Dendritic cell treated with granulocyte-macrophage colony-stimulating factor and Interleukin-4, amounts not matched to agents 40 ng/mL and 50 ng/mL, for 4 days (primary cell): ENCODE measurements around the gene TSSK2.
A peak's percentile ranks its signal among the peaks of the same experiment; 100 is the strongest.

Experiments
- H3K27ac Mint-ChIP-seq: one replicate; pipeline ENCODE4 v1.8.0; 2022; ENCODE audit warnings: mild to moderate bottlenecking, mixed read lengths
- H3K27me3 Mint-ChIP-seq: one replicate; pipeline ENCODE4 v1.8.0; 2022; ENCODE audit warnings: mild to moderate bottlenecking, mixed read lengths
- H3K36me3 Mint-ChIP-seq: one replicate; pipeline ENCODE4 v1.8.0; 2022; ENCODE audit warnings: low read depth, mixed read lengths
- H3K4me1 Mint-ChIP-seq: one replicate; pipeline ENCODE4 v1.8.0; 2022; ENCODE audit warnings: low read depth, mixed read lengths
- H3K4me3 Mint-ChIP-seq: one replicate; pipeline ENCODE4 v1.8.0; 2022; ENCODE audit warnings: mild to moderate bottlenecking, moderate library complexity, mixed read lengths
- H3K9me3 Mint-ChIP-seq: one replicate; pipeline ENCODE4 v1.8.0; 2022; ENCODE audit warnings: mixed read lengths
- intact Hi-C: fragments of 100-400 bp; cut with micrococcal nuclease; formaldehyde crosslinking; loops from one replicate; pipeline ENCODE4 v1.15.0; 2022

Gene TSSK2

GRCh38 chr22:19177164-19178064 lies 46.3 kb downstream of the TSSK2 start:
- Mint-ChIP-seq H3K9me3 (no peaks in the 10 kb centered on the region), H3K27me3 (no peaks in the 10 kb centered on the region), H3K4me1 (peaks cover 60% of the 10 kb centered on the region), H3K4me3 (peak overlapping the region; percentile 82), H3K36me3 (peaks cover 22% of the 10 kb centered on the region), H3K27ac (peak overlapping the region; percentile 21)
- intact Hi-C loops, result loop anchor here (2.0 kb wide), 4 partner anchors 33 to 301 kb away; partner anchors contain the start of genes CDC45, CLTCL1, DGCR2 and ESS2

GRCh38 chr22:19178065-19178656 lies 47.1 kb downstream of the TSSK2 start:
- Mint-ChIP-seq H3K27me3 (no peaks in the 10 kb centered on the region), H3K4me1 (peaks cover 53% of the 10 kb centered on the region), H3K27ac (peak overlapping the region; percentile 21), H3K4me3 (peak overlapping the region; percentile 82), H3K9me3 (no peaks in the 10 kb centered on the region), H3K36me3 (peaks cover 22% of the 10 kb centered on the region)
- intact Hi-C loops, result loop anchor here (2.0 kb wide), 4 partner anchors 33 to 301 kb away; partner anchors contain the start of genes CDC45, CLTCL1, DGCR2 and ESS2

- Mint-ChIP-seq H3K9me3 (no peaks in the 10 kb centered on the region), H3K27me3 (no peaks in the 10 kb centered on the region), H3K27ac (peak within 1 kb of the TSS; percentile 64), H3K4me3 (peak within 1 kb of the TSS; percentile 82), H3K4me1 (peaks cover 45% of the 10 kb centered on the region), H3K36me3 (peaks cover 22% of the 10 kb centered on the region)
- intact Hi-C loops, result loop anchor here (1.0 to 2.0 kb wide), 5 partner anchors 34 to 300 kb away; partner anchors contain the start of genes CDC45, CLTCL1, DGCR2 and ESS2
Measured at GRCh38 chr22:19178657-19179496, 47.8 kb downstream of the TSSK2 start, which contains the start of gene SLC25A1. Gene SLC25A1 (minus strand): TSS chr22:19178736. CDS start chr22:19178673, 63 bp downstream.

DNA sequence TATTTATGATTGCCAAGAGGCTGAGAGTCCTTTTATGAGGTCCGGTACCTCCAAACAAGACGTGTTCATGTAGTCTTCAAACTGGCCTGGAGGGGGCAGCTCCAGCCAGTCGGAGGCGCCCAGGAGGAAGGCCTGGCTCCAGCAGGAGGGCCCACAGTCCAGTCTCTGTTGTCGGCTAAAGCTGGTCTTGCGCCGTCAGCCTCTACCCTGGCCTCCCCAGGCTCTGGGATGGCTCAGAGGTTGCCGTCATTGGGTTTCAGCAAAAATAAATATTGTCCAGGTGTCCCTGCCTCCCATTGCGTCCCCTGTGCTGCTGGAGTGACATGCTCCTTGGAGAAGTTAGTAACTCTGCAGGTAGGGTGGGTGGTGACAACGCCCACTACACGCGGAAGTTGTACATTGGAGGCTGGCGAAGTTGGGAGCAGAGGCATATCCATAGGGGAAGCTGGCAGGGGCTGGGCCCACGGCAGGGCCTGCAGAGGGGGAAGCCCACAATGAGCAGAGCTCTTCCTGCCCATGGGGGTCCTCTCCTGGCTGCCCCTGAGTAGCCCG lies 48.5 kb downstream of the TSSK2 start:
- H3K4me3 Mint-ChIP-seq, result peak overlapping the region; percentile 76
- no peaks in the 10 kb centered on the region for H3K9me3 Mint-ChIP-seq
- peaks cover 38% of the 10 kb centered on the region for H3K4me1 Mint-ChIP-seq
- intact Hi-C loops, result loop anchor here (1.0 to 2.0 kb wide), 5 partner anchors 35 to 299 kb away; partner anchors contain the start of genes CDC45, CLTCL1, DGCR2 and ESS2
- peak overlapping the region; percentile 64 for H3K27ac Mint-ChIP-seq
- H3K36me3 Mint-ChIP-seq, result peaks cover 22% of the 10 kb centered on the region
- no peaks in the 10 kb centered on the region for H3K27me3 Mint-ChIP-seq

GRCh38 chr22:19180234-19180633 lies 49.1 kb downstream of the TSSK2 start:
- Mint-ChIP-seq H3K4me3 (no peak overlapping the region), H3K27me3 (no peaks in the 10 kb centered on the region), H3K4me1 (peaks cover 32% of the 10 kb centered on the region), H3K36me3 (peaks cover 20% of the 10 kb centered on the region), H3K9me3 (no peaks in the 10 kb centered on the region), H3K27ac (no peak overlapping the region)
- intact Hi-C loops, result no loop called here

- Mint-ChIP-seq H3K36me3 (peaks cover 13% of the 10 kb centered on the region), H3K9me3 (no peaks in the 10 kb centered on the region), H3K27ac (no peak overlapping the region), H3K27me3 (no peaks in the 10 kb centered on the region), H3K4me3 (no peak overlapping the region), H3K4me1 (peaks cover 25% of the 10 kb centered on the region)
- intact Hi-C loops, result no loop called here
Measured at GRCh38 chr22:19180740-19181410, 49.8 kb downstream of the TSSK2 start.

DNA sequence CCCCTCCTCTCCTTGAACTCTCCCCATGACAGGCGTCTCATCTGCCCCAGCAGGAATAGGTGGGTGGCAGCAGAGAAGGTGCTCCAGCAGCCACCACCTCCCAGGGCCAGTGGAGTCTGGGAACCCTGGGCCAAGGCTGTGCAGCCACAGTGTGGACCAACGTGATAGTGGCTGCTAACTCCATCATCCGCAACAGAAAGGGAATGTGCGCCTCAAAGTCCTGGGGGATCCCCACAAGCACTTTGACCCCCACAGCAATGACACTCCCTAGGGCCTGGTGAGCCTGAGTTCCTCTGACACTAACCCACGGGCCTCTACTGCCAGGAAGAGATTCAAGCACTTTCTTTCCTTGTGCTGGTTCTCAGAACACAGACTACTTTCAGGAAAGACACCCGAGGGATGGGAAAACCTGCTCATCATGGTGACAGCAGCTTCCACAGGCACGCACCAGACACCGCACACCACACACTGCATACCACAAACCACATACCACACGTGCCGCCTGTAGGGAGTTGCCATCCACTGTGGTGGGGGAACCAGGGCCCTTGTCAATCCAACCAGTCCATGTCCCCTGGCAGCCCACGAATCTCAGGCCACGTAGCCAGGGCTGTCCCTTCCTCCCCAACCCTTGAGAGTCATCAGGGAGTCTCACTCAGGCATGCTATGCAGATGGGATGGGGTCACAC lies 50.8 kb downstream of the TSSK2 start:
- intact Hi-C loops, result no loop called here
- peaks cover 15% of the 10 kb centered on the region for H3K4me1 Mint-ChIP-seq
- no peak overlapping the region for H3K4me3 Mint-ChIP-seq
- no peaks in the 10 kb centered on the region for H3K27me3 Mint-ChIP-seq
- no peaks in the 10 kb centered on the region for H3K9me3 Mint-ChIP-seq
- H3K36me3 Mint-ChIP-seq, result peaks cover 3% of the 10 kb centered on the region
- no peak overlapping the region for H3K27ac Mint-ChIP-seq
